Smooth muscle cell (in vitro differentiated cells): ENCODE data around the gene C8A. TPM values are rescaled to one million over a fixed set of nuclear protein-coding genes. Genes with fewer than 3 reads are reported as not detected.
A peak's percentile ranks its signal among the peaks of the same experiment; 100 is the strongest.

ENCODE experiments used
- DNase-seq: peaks from one replicate; lab custom pipeline; 2025; ENCODE audit not compliant: unreplicated experiment; lab: John Stamatoyannopoulos, UW
- H2AFZ ChIP-seq: fragments of 200-600 bp; sonication (generic); 2 replicates; pipeline ENCODE4 v1.6.0; 2016; ENCODE audit warnings: antibody characterized with exemption, low read depth, mild to moderate bottlenecking
- H3F3A ChIP-seq: fragments of 200-600 bp; sonication (generic); 2 replicates; pipeline ENCODE4 v1.6.0; 2017; ENCODE audit warnings: antibody characterized with exemption, low read depth
- H3K27ac ChIP-seq: fragments of 200-600 bp; sonication (generic); 2 replicates; pipeline ENCODE4 v1.5.1; 2016; ENCODE audit warnings: low read depth, mild to moderate bottlenecking
- H3K27me3 ChIP-seq: fragments of 200-600 bp; sonication (generic); 2 replicates; pipeline ENCODE4 v1.6.1; 2016; ENCODE audit warnings: low read depth, mild to moderate bottlenecking
- H3K36me3 ChIP-seq: fragments of 200-600 bp; sonication (generic); 2 replicates; pipeline ENCODE4 v1.5.1; 2016; ENCODE audit warnings: low read depth
- H3K4me1 ChIP-seq: fragments of 200-600 bp; sonication (generic); 2 replicates; pipeline ENCODE4 v1.5.1; 2016; ENCODE audit warnings: low read depth
- H3K4me2 ChIP-seq: fragments of 200-600 bp; sonication (generic); 2 replicates; pipeline ENCODE4 v1.6.0; 2016; ENCODE audit warnings: mild to moderate bottlenecking
- H3K4me3 ChIP-seq: fragments of 200-600 bp; sonication (generic); 2 replicates; pipeline ENCODE4 v1.5.1; 2016; ENCODE audit warnings: mild to moderate bottlenecking
- H3K79me2 ChIP-seq: fragments of 200-600 bp; sonication (generic); 2 replicates; pipeline ENCODE4 v1.6.0; 2016; ENCODE audit warnings: low read depth, mild to moderate bottlenecking
- H3K9ac ChIP-seq: fragments of 200-600 bp; sonication (generic); 2 replicates; pipeline ENCODE4 v1.6.0; 2016; ENCODE audit warnings: low read depth
- H3K9me3 ChIP-seq: fragments of 200-600 bp; sonication (generic); replicated peaks from 2 replicates; pipeline ENCODE4 v1.5.1; 2016; ENCODE audit warnings: low read depth
- H4K20me1 ChIP-seq: fragments of 200-600 bp; sonication (generic); 2 replicates; pipeline ENCODE4 v1.6.0; 2016; ENCODE audit warnings: low read depth
- WGBS: methylation state at CpG from one replicate; pipeline ENCODE4 v1.1.7; 2016; ENCODE audit warnings: low lambda C conversion rate; 5-methylcytosine and 5-hydroxymethylcytosine counted together
- polyA plus RNA-seq: library from polyadenylated mRNA; unstranded; fragments of >200 nt; fragmentation: Nextera tagmentation; extraction: Ambion mirVana; gene quantifications from 2 replicates; pipeline ENCODE4 v1.2.1, GENCODE V29; 2016
- total RNA-seq: library from RNA; depleted of rRNA; stranded (reverse); fragments of >200 nt; gene quantifications from 2 replicates; pipeline ENCODE4 v1.2.3, GENCODE V29; 2014
- TF ChIP-seq, protein P1 (sequence below): fragments of 200-600 bp; sonication (generic); IDR thresholded peaks from 2 replicates; pipeline ENCODE4 v1.5.1; 2017; ENCODE audit warnings: borderline replicate concordance, mild to moderate bottlenecking, antibody characterized with exemption; ENCODE audit not compliant: insufficient read depth, poor library complexity, severe bottlenecking

C8A gene
- total and polyA plus RNA-seq, 2 experiments from 2014 or later, result not detected

DNA sequence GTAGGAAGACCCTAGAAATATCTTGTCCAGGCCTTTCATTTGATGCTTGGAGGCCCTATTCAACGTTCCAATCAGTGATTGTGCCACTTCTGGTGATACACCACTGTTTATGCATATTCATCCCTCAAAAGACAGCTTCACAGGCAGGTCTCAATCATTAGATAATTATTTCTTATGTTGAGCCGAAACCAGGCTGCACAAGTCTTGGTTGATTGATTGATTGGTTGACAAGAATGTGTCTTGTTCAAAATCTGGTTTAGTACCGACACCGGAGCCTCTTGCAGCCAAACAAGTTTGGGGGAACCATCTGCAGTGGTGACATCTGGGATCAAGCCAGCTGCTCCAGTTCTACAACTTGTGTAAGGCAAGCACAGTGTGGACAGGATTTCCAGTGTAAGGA lies 20.1 kb downstream of the C8A start:
- Histone ChIP-seq H3K27me3 (no peaks in the 10 kb centered on the region), H2AFZ (no peak overlapping the region), H4K20me1 (no peaks in the 10 kb centered on the region), H3K4me1 (peaks cover 10% of the 10 kb centered on the region), H3K9me3 (no peaks in the 10 kb centered on the region), H3K27ac (no peak overlapping the region), H3K79me2 (no peaks in the 10 kb centered on the region), H3K36me3 (no peaks in the 10 kb centered on the region), H3K9ac (no peak overlapping the region), H3F3A (no peaks in the 10 kb centered on the region), H3K4me3 (no peak overlapping the region), H3K4me2 (no peak overlapping the region)
- 90% methylated on average over 4 of the region's 4 CpGs for WGBS
- DNase-seq, result no peak
- TF ChIP-seq, protein P1, sequence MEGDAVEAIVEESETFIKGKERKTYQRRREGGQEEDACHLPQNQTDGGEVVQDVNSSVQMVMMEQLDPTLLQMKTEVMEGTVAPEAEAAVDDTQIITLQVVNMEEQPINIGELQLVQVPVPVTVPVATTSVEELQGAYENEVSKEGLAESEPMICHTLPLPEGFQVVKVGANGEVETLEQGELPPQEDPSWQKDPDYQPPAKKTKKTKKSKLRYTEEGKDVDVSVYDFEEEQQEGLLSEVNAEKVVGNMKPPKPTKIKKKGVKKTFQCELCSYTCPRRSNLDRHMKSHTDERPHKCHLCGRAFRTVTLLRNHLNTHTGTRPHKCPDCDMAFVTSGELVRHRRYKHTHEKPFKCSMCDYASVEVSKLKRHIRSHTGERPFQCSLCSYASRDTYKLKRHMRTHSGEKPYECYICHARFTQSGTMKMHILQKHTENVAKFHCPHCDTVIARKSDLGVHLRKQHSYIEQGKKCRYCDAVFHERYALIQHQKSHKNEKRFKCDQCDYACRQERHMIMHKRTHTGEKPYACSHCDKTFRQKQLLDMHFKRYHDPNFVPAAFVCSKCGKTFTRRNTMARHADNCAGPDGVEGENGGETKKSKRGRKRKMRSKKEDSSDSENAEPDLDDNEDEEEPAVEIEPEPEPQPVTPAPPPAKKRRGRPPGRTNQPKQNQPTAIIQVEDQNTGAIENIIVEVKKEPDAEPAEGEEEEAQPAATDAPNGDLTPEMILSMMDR, result no peak

DNA sequence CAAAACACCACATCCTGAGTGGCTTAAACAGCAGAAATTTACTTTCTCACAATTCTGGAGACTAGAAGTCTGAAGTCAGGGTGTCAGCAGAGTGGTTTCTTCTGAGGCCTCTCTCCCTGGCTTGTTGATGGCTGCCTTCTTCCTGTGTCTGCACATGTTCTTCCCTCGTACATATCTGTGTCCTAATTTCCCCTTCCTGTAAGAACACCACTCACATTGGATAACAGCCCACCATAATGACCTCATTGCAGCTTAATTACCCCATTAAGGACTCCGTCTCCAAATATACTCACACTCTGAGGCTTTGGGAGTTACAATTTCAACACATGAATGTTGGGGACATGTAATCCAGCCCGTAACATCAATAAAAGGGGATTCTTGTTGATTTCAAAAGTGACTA lies 23.4 kb downstream of the C8A start:
- Histone ChIP-seq H3K9ac (no peak overlapping the region), H2AFZ (peak overlapping the region; percentile 43), H3F3A (no peaks in the 10 kb centered on the region), H4K20me1 (no peaks in the 10 kb centered on the region), H3K9me3 (no peaks in the 10 kb centered on the region), H3K27ac (no peak overlapping the region), H3K27me3 (no peaks in the 10 kb centered on the region), H3K79me2 (no peaks in the 10 kb centered on the region), H3K4me3 (no peak overlapping the region), H3K4me2 (peak overlapping the region; percentile 15), H3K4me1 (no peaks in the 10 kb centered on the region), H3K36me3 (no peaks in the 10 kb centered on the region)
- 44% methylated on average over 3 of the region's 3 CpGs for WGBS
- TF ChIP-seq, protein P1, result no peak
- DNase-seq, result no peak

DNA sequence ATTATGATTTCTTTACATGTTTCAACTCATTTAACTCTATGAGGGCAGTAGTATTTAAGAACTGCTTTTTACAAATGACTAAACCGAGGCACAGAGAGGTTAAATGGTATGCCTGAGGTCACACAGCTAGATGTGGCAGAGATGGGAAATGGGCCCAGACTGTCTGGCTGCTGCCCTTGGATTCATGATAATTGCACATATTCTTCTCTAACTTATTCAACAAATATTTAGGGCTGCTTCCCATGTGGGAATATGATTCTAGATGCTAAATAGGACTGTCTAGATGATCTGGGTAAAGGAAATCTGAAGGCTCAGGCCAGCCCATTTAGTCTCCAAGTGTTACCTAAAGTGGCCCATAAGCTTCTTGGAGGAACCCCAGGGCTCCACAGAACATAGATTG lies 26.2 kb downstream of the C8A start:
- 71% methylated on average over 1 of the region's 1 CpG for WGBS
- H3F3A ChIP-seq, result no peaks in the 10 kb centered on the region
- no peak for DNase-seq
- no peaks in the 10 kb centered on the region for H3K27me3 ChIP-seq
- no peaks in the 10 kb centered on the region for H4K20me1 ChIP-seq
- H3K4me3 ChIP-seq, result no peak overlapping the region
- no peak overlapping the region for H3K9ac ChIP-seq
- H3K36me3 ChIP-seq, result no peaks in the 10 kb centered on the region
- TF ChIP-seq, protein P1, result no peak
- no peaks in the 10 kb centered on the region for H3K9me3 ChIP-seq
- H3K4me2 ChIP-seq, result no peak overlapping the region
- no peaks in the 10 kb centered on the region for H3K79me2 ChIP-seq
- no peaks in the 10 kb centered on the region for H3K4me1 ChIP-seq
- no peak overlapping the region for H3K27ac ChIP-seq
- no peak overlapping the region for H2AFZ ChIP-seq

DNA sequence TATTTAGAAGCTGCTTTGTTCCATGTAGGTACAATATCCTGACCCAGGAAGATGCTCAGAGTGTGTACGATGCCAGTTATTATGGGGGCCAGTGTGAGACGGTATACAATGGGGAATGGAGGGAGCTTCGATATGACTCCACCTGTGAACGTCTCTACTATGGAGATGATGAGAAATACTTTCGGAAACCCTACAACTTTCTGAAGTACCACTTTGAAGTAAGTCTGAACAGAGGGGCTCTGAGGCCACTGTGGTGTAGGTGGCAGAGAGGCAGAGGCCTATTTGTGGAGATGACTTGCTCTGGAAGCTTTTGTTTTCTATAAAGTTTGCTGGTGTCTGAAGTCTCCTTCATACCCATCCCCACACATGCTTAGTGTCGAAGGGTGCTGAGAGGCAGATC lies 26.8 kb downstream of the C8A start:
- H3K27me3 ChIP-seq, result no peaks in the 10 kb centered on the region

More for the DNA sequence above, 26.8 kb downstream of the C8A start:
- no peaks in the 10 kb centered on the region for H4K20me1 ChIP-seq
- no peaks in the 10 kb centered on the region for H3K4me1 ChIP-seq
- WGBS, result 89% methylated on average over 6 of the region's 6 CpGs
- H3K79me2 ChIP-seq, result no peaks in the 10 kb centered on the region
- TF ChIP-seq, protein P1, result no peak
- no peak overlapping the region for H3K9ac ChIP-seq
- H3K9me3 ChIP-seq, result no peaks in the 10 kb centered on the region
- DNase-seq, result no peak
- H3K27ac ChIP-seq, result no peak overlapping the region
- no peak overlapping the region for H3K4me3 ChIP-seq
- no peaks in the 10 kb centered on the region for H3F3A ChIP-seq
- H3K4me2 ChIP-seq, result no peak overlapping the region
- H3K36me3 ChIP-seq, result no peaks in the 10 kb centered on the region
- no peak overlapping the region for H2AFZ ChIP-seq
